Neural cell (in vitro differentiated cells): Measurements from ENCODE around the gene PIK3R1.

Source experiments
- CTCF ChIP-seq: fragments of 450-650 bp; IDR thresholded peaks from 2 replicates; pipeline ENCODE4 v1.5.1; 2014; ENCODE audit warnings: antibody characterized with exemption, mild to moderate bottlenecking, moderate library complexity; ENCODE audit not compliant: poor library complexity, severe bottlenecking
- EZH2 ChIP-seq: fragments of 200-600, 300-800 bp; shearing (Covaris generic), sonication (generic); IDR thresholded peaks from 2 replicates; pipeline ENCODE4 v1.6.1; 2014; ENCODE audit warnings: antibody characterized with exemption, low read length, borderline replicate concordance, mild to moderate bottlenecking; ENCODE audit not compliant: insufficient read depth, poor library complexity, severe bottlenecking
- REST ChIP-seq: IDR thresholded peaks from 2 replicates; pipeline ENCODE4 v1.6.1; 2012; ENCODE audit warnings: borderline replicate concordance

- TF ChIP-seq CTCF: no peak
- TF ChIP-seq EZH2: no peak
- no peak for TF ChIP-seq REST
Observed at GRCh38 chr5:68295772-68296171, 80.2 kb downstream of the PIK3R1 start.
